CD4-positive, alpha-beta T cell treated with Interleukin-6 at 100 ng/mL for 8 hours (primary cell): Measurements from ENCODE around the gene PDLIM4.
A peak's percentile ranks its signal among the peaks of the same experiment; 100 is the strongest.

Experiments
- DNase-seq: peaks from one replicate; pipeline ENCODE4 v3.0.0-alpha.2; 2020; ENCODE audit warnings: mixed read lengths, low spot score

The PDLIM4 gene

DNA sequence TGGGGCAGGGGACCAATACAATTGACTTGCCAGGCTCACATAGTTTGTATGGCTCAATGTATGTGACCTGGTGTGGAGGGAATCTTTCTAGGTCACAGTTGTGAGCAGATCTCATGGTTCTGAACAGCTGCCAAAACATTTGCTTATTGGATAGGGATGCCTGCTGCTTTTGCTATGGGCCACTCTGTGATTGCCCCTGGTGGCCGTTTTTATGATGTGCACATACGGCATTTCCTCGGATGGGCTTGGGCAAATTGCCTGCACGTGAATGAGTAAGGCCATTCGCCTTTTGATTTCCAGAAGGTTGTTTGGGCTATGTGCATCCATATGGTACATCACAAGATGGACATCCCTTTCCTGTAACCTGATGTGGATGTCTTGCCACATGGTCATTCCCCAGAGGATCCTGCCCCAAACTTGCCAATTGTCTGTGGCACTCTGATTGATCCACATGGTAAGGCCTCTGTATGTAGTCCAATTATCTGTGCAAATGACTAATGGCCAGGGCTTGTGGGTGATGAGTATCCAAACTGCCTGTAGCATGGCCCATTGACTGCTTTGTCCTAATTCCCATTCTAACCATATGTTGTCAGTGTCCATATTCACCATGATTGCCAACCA is 26.0 kb downstream of the PDLIM4 start:
- DNase-seq, result no peak

DNA sequence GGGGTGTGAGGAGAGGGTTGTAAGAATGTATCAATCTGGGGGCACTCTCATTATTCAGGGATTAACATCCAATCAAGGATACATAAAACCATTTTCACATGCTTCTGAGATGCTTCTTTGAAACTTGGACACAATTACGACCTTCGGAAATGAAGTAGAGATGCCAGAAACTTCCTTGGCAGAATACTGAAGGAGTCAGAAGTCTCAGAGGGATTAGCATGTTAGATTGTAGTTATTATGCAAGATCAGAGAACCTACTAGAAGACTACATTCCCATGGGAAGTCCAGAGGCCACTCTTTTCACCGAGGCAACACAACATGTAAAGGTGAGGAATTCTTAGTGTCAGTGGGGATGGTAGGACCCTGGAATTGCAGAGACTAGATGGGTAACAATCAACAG is 31.6 kb downstream of the PDLIM4 start:
- no peak for DNase-seq

DNA sequence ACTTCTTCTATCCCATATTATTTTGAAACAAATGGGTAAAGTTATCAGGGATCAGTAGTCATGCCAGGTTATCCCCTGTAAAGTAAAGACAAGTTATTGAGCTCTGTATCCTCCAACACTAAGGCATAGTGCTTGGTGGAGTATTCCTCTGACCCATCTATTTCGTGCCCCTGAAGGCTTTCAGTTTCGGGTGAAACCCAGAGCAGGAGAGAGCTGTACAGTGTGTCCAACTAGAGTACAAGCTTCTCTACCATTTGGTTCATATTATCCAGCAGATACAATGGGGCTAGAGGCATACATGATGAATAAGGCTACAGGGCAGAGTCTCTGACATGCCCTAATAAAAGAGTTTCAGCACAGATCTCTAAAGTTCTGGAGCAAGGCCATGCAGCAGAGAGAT is 33.5 kb downstream of the PDLIM4 start:
- DNase-seq, result no peak

DNA sequence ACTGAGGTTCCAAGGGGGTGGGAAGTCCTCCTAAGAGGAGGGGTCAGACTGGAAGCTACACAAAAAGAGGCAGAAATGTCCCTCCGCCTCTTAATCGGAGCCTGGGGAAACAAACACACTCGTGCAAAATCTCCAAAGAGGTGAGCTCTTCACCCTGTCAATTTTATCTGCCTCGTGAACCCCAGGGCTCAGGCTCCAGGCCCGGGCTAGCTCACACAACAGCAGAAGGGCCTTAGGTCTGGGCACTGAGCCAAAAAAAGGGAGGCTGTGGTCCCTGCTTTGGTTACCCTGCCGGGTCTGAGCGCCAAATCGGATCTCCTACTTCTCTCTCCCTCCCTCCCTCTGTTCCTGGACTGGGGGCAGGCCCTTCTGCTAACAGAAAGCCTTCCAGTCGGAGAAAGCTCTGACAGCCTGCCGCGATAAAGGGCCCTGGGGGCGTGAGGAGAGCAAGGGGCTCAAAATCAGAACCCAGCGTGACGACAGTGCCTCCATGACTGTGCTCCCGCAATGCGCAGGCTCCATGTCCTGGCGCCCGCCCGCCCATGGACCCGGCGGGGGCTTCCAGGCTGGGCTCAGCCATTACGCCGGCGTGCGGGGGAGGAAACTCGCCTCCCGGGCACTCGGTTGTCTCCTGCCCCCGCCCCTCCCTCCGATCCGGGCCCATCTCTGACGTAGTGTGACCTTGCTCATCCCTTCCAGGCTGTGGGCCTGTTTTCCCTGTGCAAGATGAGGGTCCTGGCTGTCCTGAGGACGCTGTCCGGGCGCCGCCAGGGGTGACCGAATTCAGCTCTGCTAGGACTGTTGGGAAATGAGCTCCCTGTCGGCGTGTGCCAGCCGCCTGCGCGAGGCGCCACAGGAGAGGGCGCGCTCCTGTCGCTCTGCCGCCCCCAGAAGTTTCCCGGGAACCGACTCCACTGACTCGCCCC is 35.8 kb downstream of the PDLIM4 start:
- DNase-seq, result peak; percentile 22

DNA sequence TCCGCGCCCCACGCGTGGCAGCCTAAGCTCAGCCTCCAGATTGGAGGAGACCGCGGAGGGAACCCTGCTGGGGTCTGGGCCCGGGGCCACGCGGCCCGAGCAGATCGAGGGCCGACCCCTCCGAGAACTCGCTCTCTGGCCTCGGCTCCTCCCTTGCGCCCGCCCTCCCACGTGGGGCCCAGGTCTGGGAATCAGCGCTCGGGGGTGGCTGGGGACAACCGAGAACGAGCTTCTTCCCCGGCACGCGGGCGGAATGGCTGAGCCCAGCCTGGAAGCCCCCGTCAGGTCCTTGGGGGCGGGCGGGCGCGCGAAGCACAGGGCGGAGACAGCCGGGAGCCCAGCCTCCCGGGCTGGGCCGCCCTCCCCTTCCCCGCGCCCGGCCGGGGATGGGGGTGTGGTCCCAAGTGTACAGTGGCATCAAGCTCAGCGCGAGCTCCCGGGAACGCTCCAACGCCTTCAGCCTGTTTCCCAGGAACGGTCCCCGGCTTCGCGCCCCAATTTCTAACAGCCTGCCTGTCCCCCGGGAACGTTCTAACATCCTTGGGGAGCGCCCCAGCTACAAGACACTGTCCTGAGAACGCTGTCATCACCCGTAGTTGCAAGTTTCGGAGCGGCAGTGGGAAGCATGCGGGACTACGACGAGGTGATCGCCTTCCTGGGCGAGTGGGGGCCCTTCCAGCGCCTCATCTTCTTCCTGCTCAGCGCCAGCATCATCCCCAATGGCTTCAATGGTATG is 36.7 kb downstream of the PDLIM4 start, which contains the start of gene SLC22A4:
TSS of gene SLC22A4 (plus strand) at position 403 of the 736 bp plus-strand sequence. CDS start at position 626, 223 bp downstream.
- peak; percentile 42 for DNase-seq

DNA sequence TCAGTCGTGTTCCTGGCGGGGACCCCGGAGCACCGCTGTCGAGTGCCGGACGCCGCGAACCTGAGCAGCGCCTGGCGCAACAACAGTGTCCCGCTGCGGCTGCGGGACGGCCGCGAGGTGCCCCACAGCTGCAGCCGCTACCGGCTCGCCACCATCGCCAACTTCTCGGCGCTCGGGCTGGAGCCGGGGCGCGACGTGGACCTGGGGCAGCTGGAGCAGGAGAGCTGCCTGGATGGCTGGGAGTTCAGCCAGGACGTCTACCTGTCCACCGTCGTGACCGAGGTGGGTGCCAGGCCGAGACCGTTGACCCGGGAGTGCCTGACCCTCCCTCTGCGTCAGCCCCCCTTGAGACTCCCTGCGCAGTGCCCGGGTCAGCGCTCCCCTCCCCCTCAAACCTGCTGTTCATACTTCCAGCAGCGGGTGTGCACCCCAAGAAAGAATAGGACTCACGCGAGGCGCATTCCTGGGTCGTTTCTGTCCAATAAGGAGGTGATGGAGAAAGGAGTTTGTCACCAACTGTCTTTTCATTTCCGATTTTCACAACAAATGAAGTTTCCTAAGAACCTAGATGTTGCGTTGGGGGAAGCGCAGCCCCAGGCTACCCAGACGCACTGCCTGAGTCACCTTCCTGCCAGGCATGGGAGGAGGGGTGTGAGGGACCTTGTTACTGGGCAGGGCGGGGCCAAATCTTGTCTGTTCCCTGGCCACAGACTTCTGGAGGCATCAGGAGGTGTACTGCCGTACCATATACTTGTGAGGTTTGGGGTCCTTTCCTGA is 37.4 kb downstream of the PDLIM4 start:
- peak; percentile 60 for DNase-seq

DNA sequence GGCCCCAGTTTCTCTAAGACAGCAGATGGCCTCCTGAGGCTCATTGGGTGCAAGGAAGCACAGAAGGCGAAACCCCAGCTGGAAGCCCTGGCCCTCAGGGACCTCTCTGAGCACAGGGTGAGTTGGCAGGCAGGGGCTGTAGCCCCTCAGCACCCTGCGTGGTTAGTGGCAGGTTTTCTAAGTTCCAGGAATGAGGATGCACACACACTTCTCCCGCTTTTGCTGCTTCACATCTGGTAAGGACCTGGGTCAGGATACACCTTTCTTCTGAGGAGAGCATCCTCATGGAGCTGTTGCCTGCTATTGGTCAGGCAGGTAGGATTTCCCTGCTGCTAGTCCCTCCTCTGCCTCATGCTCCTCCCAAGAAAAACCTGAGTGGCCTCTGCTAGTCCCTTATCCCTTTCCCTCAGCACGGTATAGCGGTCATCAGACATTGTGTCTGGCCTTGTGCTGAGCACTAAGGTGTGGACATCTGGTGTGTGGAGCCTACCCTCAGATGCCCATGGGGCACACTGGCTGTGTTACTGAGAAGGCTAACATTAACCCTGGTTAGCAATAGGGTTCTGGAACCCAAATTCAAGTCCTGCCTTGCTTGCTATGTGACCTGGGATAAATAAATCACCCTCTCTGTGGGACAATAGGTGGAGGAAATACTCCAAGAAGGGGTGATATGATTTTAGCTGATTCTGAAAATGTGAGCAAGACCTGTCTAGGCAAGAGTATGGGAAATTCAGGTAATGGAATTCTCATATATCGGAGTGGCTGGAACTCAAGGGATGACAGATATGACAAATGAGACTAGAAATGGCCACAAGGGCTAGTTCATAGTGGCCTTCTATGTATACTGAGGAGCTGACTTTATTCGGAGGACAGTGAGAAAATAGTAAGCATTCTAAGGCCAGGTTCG is 38.3 kb downstream of the PDLIM4 start:
- DNase-seq, result no peak

DNA sequence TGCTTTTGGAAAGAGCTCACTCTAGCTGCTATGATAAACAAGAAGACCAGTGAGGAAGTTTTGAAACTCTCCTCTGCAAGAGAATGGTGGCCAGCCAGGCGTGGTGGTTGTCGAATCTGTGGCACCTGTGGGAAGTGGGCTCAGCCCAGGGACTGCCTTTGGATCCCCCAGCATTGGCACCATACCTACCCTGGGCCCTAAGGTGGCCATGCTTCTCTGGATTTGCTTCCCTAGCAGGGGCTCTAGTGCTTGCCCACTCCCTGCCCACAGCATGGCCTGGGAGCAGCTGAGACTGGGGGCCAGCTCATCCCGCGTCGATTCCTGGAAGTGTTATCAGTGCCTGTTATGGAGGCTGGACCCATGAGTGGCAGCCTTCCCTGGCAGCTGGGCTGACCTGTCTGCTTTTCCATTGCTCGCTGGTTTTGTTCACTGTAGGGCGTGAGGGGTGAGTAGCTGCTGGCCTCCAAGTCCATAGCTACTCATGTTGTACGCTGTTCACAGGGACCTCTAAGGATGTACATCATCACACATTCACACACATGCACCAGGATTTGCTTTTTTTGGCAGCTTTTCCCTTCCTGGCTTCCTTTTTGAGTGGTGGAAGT is 39.0 kb downstream of the PDLIM4 start:
- DNase-seq, result no peak

DNA sequence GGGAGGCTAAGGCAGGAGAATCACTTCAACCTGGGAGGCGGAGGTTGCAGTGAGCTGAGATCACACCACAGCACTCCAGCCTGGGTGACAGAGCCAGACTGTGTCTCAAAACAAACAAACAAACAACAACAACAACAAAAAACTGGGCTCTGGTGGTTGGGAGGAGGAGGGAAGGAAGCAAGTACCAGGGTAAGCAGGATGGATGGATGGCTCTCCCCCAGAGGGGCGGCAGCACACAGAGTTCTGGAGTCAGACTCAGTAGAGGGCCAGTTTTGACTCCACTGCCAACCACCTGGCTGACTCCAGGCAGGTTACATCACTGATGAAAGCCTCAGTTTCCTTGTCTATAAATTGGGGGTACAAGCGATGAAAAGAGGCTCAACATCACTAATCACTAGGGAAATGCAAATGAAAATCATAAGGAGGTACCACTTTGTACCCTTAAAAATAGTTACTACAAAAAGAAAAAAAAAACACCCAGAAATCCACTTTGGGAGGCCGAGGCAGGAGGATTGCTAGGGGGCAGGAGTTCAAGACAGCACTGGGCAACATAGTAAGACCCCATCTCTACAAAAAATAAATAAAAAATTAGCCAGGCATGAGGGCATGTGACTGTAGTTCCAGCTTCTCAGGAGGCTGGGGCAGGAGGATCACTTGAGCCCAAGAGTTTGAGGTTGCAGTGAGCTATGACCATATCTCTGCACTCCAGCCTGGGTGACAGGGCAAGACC is 39.9 kb downstream of the PDLIM4 start:
- DNase-seq, result no peak

DNA sequence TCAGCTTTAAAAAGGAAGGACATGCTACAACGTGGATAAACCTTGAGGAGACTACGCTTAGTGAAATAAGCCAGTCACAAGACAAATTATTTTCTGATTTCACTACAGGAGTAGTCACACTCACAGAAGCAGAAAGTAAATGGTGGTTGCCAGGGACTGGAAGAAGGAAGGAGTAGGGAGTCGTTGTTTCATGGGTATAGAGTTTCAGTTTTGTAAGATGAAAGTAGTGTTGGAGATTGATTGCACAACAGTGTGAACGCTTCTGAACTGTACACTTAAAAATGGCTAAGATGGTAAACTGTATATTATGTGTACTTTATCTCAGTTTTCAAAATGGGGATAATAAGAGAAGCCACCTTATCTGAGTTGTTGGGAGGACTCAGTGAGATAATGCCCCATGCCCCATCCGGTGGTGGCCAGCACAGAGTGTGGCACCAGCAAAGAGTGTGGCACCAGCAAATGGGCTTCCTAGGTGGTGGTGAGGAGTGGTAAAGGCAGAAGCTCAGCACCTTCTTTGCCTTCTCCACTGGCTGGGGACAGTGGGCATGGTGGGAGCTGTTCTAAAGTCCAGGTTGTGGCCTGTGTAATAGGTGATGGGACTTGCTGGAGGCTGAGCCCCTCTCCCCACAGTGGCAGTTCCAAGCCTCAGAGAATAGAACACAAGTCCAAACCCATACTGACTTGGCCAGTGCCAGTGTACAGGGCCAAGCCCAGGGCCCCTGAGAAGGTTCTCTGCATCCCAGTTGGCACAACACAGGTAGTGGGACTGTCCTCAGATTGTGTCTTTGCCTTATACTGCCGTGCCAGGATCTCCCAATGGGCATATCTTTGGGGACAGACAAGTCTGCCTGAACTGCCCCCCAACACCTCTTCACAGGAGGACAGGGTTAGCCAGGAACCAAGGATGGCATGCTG is 41.1 kb downstream of the PDLIM4 start:
- DNase-seq, result no peak

DNA sequence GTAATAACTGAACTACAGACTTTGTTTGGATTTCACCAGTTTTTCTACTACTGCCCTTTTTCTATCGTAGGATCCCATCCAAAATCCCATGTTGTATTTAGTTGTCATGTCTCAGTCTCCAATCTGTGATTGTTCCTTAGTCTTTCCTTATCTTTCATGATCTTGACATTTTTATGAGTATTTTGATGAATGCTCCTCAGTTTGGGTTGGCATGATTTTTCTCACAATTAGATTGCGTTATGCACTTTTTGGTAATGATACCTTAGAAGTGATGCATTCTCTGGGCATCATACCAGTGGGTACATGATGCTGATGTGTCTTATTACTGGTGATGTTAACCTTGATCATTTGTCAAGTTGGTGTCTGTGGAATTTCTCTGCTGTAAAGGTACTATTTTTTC is 42.4 kb downstream of the PDLIM4 start:
- no peak for DNase-seq

DNA sequence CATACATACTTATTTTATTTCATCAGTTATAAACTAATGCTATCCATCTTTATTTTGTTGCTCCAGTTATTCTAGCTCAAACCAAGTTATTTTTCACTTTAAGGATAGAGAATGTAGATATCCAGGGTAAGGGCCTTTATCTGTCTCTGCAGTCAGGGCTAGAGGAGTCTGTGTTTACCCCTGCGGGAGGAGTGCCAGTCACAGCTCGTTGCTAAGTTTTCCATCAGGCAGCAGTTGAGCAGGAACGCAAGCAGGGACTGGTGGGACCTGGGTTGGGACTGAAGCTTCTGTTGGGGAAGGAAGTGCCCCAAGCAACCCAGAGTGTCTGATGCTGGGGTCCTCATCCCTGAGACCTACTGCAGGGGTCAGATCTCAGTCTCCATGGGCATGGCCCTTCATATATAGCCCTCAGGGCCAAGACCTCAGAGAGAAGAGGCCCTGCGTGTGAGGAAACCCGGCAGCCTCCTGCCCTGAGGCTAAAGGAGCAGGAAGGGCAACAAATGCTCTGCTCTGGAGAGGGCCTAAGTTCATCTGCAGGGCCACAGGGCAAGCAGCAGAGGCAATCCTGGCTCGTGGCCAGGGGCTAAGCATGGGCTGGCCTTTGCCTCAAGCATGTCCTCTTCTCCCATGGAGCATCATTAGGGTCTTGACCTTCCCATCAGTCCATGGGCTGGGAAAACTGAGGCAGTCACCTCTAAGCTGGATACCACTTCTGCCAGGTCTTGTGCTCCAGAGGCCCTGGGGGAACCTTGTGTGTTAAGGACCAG is 43.3 kb downstream of the PDLIM4 start:
- no peak for DNase-seq

DNA sequence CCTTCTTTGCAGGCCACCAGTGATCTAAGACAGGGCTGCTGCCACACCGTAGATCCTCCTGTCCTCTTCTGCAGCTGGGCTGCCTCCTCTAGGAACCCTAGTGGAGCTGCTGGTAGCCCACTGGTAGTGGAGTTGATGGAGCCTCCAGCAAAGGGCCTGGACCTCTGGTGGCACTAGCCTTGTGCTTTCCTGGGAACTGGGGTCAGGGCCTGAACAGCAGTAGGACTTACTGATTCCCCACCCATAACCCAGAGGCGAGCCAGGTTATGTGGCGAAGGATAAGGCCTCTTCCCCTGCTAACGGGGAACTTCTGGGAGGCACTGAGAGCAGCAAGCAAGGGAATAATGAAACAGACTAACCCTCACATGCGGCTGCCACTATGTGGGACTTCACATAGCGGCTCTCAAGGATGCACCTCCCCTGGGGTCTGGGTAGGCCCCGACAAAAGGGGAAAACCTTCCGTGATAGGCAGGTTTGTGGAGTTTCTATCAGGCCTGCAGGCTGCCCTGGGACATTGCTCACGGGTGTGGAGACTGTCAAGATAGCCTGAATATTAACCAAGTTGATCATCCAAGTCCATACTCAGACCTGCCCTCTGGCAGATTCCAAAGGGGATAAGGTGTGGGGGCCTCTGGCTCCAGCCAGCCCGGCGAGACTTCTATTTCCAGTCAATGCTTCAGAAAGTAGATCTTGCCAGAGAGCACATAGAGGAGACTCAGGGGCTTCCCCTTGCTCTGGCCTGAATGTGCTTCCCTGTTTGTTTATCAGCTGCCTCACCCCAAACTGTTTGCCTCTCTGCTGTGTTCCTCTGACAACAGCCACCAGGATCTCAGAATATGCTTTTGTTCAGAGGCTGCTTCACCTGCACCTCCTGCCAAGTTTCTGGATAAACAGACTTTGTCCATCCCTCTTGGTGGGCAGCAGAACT is 44.1 kb downstream of the PDLIM4 start:
- no peak for DNase-seq

DNA sequence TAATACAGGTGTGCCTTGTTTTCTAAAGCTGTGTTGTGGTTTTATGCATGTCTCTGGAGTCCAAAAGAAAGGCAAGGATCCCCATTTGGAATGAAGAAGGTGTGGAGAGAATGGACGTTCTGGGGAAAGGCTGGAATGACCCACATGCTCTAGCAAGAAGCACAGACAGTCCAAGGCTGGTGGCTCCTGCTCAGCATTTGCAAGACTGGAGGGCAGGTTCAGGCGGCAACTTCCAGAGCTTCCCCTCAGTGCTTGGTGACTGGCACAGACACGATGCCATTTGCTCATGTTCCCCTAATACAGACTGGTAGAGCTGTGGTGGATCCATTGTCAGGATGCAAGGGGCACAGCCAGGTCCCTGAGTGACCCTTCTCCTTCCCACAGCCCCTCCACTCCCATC is 44.9 kb downstream of the PDLIM4 start:
- DNase-seq, result no peak

DNA sequence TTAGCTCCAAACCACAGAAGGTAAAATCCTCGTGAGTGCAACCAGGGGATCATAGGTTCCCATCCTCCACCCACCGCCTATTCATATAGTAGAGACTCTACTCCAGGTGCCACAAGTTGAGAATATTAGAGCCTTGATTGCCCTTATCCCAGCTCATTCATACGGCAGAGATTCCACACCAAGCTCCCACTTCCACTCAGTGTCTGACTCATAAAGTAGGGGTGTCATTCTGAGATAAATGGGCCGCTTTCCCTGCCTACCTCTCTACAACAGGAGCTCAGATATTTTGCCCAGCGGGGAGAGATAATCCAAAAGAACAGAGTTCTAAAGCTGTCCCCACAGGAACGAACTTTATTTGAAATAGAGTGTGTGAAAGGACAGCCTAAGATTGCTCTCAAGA is 46.1 kb downstream of the PDLIM4 start:
- no peak for DNase-seq

DNA sequence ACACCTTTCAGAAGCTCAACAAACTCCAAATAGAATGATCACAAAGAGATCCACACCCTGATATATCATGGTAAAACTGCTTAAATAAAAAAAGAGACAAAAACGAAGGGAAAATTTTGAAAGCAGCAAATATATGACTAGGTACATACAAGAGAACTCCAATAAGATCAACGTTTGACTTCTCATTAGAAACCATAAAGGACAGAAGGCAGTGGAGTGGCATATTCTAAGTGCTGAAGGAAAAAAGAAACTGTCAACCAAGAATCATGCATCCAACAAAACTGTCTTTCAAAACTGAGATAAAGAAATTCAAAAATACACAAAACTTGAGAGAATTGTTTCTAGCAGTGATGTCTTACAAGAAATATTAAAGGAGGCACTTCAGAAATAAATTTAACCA is 47.9 kb downstream of the PDLIM4 start:
- DNase-seq, result no peak

DNA sequence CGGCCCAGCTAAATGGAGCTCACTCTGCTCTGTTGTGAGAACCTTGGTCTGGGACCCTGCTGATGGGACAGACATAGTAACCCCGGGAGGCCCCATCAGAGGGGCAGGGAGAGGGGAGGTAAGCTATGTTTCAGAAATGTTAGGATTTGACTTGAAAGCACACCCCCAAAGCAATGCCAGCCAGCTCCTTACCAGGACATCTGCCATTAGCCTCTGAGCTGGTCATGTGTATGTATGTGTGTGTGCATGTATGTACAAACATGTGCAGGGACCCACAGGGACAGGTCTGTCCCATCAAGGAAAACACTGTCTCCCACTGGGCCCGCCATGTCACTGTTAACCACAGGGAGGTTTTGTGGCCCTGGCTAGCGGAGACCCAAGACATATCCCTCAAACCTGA is 51.2 kb downstream of the PDLIM4 start:
- no peak for DNase-seq
